GM19240 (cell line): ENCODE measurements around the gene FAM50A.
A peak's percentile ranks its signal among the peaks of the same experiment; 100 is the strongest.
"Not testable (repeated sequence)": the region's sequence is repeated elsewhere in the genome, so short reads cannot be mapped to it uniquely, and the experiment has no call there.

Experiments
- DNase-seq: peaks from one replicate; pipeline ENCODE4 v3.0.0; 2011; ENCODE audit warnings: low spot score; ENCODE audit not compliant: insufficient read length

Gene FAM50A, protein sequence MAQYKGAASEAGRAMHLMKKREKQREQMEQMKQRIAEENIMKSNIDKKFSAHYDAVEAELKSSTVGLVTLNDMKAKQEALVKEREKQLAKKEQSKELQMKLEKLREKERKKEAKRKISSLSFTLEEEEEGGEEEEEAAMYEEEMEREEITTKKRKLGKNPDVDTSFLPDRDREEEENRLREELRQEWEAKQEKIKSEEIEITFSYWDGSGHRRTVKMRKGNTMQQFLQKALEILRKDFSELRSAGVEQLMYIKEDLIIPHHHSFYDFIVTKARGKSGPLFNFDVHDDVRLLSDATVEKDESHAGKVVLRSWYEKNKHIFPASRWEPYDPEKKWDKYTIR

DNA sequence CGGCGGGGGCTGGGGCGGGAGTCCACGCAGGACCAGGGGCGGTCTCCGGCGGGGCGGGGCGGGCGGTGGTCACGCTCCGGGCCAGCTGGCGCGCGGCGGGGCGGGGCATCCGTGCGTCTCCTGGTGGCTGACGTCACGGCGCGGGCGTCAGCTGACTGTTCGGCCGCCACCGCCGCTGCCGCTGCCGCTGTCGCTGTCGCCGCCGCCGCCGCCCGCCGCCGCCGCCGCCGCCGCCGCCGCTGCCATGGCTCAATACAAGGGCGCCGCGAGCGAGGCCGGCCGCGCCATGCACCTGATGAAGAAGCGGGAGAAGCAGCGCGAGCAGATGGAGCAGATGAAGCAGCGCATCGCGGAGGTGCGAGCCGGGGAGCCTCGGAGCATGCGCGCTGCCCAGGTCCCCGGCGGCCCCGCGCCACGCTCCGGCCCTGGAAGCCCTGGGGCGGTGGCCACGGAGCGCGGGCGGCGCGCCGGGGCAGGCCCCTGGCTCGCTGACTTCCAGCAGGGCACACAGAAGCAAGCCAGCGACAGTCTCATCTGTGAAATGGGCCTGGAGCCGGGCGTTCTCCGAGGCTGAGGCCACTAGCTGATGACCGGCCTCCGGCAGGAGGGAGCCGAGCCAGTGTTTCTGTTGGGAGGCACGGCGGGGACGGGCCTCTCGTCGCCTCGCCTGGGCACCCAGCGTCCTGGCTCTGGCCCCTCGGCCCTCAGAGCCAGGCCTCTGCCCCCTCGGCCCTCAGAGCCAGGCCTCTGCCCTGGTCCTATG lies at the start of gene FAM50A:
Gene FAM50A, plus strand, starts transcription at position 150 of the 763 bp plus-strand sequence. Its CDS starts 95 bp downstream, at position 245.
- peak; percentile 74 for DNase-seq

DNA sequence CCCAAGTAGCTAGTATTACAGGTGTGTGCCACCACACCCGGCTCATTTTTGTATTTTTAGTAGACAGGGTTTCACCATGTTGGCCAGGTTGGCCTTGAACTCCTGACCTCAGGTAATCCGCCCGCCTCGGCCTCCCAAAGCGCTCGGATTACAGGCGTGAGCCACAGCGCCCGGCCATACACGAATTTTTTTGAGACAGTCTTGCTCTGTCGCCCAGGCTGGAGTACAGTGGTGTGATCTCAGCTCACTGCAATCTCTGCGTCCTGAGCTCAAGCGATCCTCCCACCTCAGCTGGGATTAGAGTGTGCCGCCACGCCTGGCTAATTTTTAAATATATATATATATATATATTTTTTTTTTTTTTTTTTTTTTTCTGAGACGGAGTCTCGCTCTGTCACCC lies 47.6 kb upstream of the FAM50A start:
- DNase-seq: not testable (repeated sequence)

DNA sequence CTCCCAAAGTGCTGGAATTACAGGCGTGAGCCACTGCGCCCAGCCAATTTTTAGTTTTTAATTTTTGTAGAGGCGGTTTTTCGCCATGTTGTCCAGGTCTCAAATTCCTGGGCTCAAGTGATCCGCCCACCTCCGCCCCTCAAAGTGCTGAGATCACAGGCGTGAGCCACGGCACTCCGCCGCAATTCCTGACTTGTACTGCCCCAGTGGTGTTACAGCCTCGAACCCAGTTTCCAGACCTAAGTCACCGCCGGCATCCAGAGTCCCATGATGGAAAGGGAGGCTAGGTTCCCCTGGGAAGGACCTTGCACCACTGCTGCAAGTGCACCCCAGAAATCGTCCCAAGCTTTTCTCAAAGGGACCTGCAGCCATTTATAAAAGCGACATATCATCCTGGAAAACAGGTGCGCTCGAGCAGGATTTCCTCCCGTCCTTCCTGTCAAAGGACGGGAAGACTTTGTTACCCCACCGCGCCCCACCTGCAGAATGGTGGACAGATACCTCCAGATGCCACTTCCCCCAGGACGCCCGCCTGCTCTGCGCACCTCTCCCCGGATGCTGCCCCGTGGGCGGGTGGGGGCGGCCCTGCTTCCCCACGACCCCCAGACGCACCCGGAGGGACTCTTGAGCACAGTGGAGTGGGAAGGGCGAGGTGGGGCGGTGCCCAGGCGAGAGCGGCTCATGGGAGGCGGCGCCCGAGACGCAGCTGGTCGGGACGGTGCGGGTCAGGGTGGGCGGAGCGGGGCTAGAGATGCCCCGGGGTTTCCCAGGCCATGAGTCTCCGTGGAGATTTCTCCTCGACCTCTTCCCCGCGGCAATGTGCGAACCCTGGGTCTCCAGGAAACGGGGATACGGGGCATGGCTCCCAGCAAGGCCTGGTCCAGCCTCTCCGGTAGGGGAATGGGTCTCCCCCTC lies 46.7 kb upstream of the FAM50A start:
- no peak for DNase-seq

DNA sequence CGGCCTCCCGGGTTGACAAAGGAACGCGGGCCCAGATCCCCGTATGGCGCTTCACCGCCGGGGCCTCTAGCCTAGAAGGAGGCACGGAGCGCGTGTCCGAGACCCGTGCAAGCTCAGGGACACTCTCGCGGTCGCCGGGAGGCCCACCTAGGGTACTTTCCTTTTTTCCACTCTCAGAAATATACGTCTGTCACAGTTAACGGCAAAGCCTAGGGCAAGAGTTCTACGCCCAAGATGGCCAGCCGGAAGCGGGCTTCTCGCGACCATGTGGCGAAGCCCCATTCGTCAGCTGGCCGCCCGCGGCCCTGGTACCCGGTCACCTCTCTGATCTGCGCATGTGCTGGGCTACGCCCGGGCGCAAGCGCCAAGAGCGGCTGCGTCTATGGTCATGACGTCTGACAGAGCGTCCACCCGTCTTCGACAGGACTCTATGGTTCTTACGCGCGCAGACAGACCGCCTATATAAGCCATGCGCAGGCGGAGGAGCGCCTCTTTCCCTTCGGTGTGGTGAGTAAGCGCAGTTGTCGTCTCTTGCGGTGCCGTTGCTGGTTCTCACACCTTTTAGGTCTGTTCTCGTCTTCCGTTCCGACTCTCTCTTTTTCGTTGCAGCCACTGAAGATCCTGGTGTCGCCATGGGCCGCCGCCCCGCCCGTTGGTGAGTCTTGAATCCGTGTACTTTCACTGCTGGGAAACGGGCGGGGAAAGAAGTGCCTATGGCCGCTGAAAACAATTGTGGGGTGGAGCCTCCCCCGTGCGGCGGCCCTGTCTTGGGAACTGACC lies 45.9 kb upstream of the FAM50A start, which contains the start of gene RPL10:
Gene RPL10, plus strand, starts transcription at position 490 of the 780 bp plus-strand sequence. Its CDS starts 143 bp downstream, at position 633.
- peak; percentile 70 for DNase-seq

- no peak for DNase-seq
Measured at GRCh38 chrX:154398668-154399526, 45.0 kb upstream of the FAM50A start.

DNA sequence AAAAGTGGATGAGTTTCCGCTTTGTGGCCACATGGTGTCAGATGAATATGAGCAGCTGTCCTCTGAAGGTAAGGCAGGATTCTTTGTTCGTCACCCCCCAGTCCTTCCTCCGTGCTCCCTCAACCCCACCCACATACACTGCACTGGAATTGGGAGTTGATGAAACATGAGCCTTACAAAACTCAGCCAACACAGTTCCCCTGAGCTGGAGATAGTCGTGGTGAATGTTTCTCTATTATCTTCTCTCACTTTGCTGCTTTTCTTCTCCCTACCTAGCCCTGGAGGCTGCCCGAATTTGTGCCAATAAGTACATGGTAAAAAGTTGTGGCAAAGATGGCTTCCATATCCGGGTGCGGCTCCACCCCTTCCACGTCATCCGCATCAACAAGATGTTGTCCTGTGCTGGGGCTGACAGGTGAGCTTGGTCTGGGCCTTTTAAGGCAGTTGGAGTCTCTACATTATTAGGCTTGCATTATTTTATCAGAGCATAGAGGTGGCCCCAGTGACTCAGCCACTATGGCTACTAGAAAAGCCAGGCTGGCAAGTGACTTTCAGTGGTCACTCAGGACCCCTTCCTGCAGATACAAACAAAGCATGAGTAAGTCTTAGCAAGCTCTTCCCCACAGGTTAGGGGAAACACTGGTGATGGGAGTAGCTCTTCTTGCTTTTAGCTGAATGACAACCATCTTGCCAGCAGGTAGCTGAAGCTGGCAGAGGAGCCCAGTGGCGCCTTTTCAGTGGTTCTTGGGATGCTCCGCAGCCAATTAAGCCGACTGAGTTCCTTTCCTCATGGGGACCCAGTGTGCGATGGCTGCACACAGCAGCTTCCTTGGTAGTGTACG lies 44.2 kb upstream of the FAM50A start:
- no peak for DNase-seq

GRCh38 chrX:154400369-154400817 lies 43.5 kb upstream of the FAM50A start:
- DNase-seq: not testable (repeated sequence)

DNA sequence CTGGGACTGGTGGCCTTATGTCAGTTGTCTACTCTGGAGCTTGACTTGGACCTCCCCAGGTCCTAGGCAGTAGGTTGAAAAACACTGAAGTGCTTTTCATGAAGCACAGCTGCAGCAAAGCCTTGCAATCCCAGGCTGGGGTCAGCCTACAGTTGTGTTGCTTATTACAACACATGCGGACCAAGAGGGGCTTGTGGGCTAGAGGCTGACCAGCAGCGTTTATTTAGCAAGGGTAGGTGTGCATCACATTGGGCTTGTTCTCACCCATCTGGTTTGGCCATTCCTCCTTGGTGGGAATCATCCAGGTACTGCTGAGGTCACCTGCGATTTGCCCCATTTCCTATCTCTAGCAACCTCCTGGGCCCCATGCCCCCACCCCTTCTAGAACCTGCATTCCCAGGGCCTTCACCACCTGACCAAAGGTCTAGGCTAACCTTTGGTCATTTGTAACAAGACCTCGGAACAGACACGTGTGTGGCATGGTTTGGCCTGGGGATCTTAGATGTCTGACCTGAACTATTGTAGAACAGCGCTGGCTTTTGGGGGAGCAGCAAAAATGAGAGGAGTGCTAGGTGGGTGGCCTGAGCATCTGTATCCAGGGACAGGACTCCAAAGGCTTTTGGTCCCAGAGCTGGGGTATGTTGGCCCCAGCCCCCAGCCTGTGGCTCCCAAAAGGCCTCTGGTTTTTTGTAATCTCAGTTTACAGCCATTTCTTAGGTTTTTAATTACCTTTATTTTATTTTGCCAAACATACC lies 42.7 kb upstream of the FAM50A start:
- no peak for DNase-seq

- DNase-seq: no peak
Measured at GRCh38 chrX:154401918-154402621, 41.9 kb upstream of the FAM50A start.

DNA sequence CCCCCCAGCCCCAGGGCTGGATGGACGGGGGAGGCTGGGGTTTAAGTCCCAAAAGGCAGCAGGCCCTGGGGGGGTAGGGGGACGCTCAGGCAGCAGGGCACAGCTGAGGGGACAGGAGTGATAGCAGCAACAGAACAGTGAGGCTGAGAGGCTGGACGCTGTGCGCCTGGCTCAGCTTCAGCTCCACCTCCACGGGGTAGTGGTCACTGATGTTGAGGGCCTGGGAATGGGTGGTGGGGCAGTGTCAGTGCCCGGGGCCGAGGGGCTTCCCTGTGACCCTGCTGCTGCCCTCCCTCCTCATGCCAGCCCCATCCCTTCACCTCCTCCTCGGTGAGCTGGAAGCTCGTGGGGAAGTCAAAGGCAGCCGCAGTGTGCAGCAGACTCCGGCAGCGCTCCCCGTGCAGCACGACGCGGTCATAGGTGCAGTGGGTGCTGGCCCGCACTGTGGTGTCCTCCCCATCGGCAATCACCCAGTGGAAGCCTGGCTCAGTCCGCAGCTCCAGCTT lies 41.3 kb upstream of the FAM50A start:
- no peak for DNase-seq

DNA sequence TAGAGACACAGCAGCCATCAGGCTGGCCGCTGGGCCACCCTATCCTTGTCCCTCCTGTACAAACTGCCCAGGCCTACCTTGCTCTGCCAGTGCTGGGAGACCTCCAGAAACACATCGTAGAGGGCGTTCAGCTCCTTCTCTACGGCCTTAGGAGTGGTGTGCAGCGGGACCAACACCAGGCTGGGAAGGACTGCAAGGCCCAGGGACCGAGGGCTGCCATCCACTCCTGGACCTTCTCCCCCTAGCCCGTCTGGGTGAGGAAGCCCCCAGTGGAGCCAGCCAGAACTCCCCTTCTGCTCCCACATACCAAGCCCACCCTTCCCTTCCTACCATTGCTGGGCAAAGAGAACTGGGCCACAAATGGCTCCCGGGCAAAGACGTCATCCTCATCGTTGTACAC lies 40.7 kb upstream of the FAM50A start:
- DNase-seq: no peak

DNA sequence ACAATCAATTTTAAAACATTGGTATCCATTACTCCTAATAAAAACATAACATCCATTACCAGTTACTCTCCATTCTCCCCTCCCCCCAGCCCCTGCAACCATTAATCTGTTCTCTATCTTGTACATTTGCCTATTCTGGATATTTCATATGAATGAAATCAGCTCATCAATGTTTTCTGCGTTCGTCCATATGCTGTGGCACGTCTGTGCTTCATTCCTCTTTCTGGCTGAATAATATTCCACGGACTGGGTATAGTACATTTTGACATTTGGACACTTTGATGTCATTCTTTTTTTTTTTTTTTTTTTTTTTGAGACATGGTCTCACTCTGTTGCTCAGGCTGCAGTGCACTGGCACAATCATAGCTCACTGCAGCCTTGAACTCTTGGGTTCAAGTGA lies 40.1 kb upstream of the FAM50A start:
- no peak for DNase-seq

DNA sequence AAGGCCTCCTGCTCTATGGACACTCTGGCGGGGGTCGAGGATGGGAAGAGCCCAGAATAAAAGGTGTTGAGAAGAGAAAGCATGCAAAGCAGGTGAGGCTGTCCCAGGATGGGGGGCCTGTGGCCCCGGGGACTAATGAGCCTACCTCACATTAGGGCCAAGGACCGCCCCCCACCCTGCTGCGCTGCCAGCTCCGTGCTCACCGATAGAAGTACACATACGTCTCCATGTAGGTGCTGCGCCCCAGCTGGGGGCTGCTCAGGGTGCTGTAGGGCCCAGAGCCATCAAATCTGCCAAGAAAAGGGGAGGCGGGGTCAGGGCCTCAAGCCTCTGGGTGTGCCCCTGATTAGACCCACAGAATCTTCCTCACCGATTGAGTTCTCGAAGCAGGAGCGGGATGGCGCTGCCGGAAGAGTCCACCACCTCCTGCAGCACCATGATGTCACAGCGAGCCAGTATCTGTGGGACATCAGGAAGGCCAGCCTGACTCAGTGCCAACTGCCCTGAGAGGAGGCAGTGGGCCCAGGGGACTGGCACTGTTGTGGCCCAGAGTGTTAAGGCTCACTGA lies 39.2 kb upstream of the FAM50A start:
- DNase-seq: no peak

GRCh38 chrX:154408659-154409221 lies 35.2 kb upstream of the FAM50A start:
- DNase-seq: no peak

GRCh38 chrX:154409222-154409871 lies 34.6 kb upstream of the FAM50A start, which contains the start of gene DNASE1L1:
Gene DNASE1L1 (minus strand): TSS chrX:154409254. CDS start chrX:154405568, 3,686 bp downstream.
- DNase-seq: peak; percentile 26

GRCh38 chrX:154411981-154412340 lies 32.0 kb upstream of the FAM50A start:
- peak; percentile 33 for DNase-seq
